IMR-90 (cell line): ENCODE measurements around the gene CREB5. TPM values are rescaled to one million over a fixed set of nuclear protein-coding genes. Genes with fewer than 3 reads are reported as not detected.

Source experiments
- ATAC-seq: fragments of 200-7000 bp; cut with Tn5 transposase; 2 replicates; pipeline ENCODE4 v1.9.1; 2020; ENCODE audit warnings: low read depth, mild to moderate bottlenecking, moderate library complexity
- BruUV-seq: library from RNA; stranded (reverse); fragments of 400-500 nt; replicated peaks from 2 replicates; lab custom pipeline; 2021; lab: Mats Ljungman, UMichigan
- CTCF ChIA-PET: fragments of 300-600 bp; formaldehyde crosslinking; extraction: SDS; loops from one replicate; lab custom pipeline; 2021; ENCODE audit warnings: antibody characterized with exemption; lab: Yijun Ruan, JAX
- POLR2A ChIA-PET: fragments of 300-600 bp; sonication (Branson Sonifier 250); formaldehyde crosslinking; loops from one replicate; lab custom pipeline; 2022; ENCODE audit warnings: antibody characterized with exemption; ENCODE audit not compliant: unreplicated experiment; lab: Charles Lee
- DNase-seq: peaks from one replicate; pipeline ENCODE4 v3.0.0; 2013
- H2AFZ ChIP-seq: replicated peaks from 2 replicates; pipeline ENCODE3; 2013; ENCODE audit warnings: low read length, mild to moderate bottlenecking; ENCODE audit not compliant: poor library complexity
- H2AK5ac ChIP-seq: 2 replicates; pipeline ENCODE4 v1.6.1; 2013; ENCODE audit warnings: low read depth, low read length, inconsistent platforms
- H2AK9ac ChIP-seq: replicated peaks from 2 replicates; pipeline ENCODE3; 2013; ENCODE audit warnings: mild to moderate bottlenecking, low read depth, low read length, moderate library complexity; ENCODE audit not compliant: poor library complexity
- H2BK120ac ChIP-seq: 2 replicates; pipeline ENCODE4 v1.6.1; 2013; ENCODE audit warnings: low read depth, low read length, inconsistent platforms
- H2BK15ac ChIP-seq: 3 replicates; pipeline ENCODE4 v1.6.1; 2013; ENCODE audit warnings: low read depth, low read length, inconsistent platforms
- H2BK20ac ChIP-seq: 2 replicates; pipeline ENCODE4 v1.6.1; 2013; ENCODE audit warnings: low read depth, mild to moderate bottlenecking, inconsistent platforms, low read length, moderate library complexity
- H2BK5ac ChIP-seq: 2 replicates; pipeline ENCODE4 v1.6.1; 2013; ENCODE audit warnings: mild to moderate bottlenecking, low read depth, low read length, inconsistent platforms; ENCODE audit not compliant: poor library complexity, severe bottlenecking
- H3K14ac ChIP-seq: replicated peaks from 2 replicates; pipeline ENCODE4 v1.6.1; 2013; ENCODE audit warnings: low read depth, low read length, inconsistent platforms
- H3K18ac ChIP-seq: 2 replicates; pipeline ENCODE4 v1.6.1; 2013; ENCODE audit warnings: low read depth, low read length, control low read depth
- H3K23ac ChIP-seq: 2 replicates; pipeline ENCODE4 v1.6.1; 2013; ENCODE audit warnings: low read depth, low read length, inconsistent platforms
- H3K27ac ChIP-seq: 2 replicates; pipeline ENCODE4 v1.5.1; 2013; ENCODE audit warnings: mild to moderate bottlenecking, control low read depth, low read length; ENCODE audit not compliant: insufficient read depth
- H3K27me3 ChIP-seq: 2 replicates; pipeline ENCODE4 v1.6.1; 2013; ENCODE audit warnings: low read length; ENCODE audit not compliant: control insufficient read depth, insufficient read depth
- H3K36me3 ChIP-seq: 2 replicates; pipeline ENCODE4 v1.6.1; 2013; ENCODE audit warnings: low read length, mixed read lengths; ENCODE audit not compliant: control insufficient read depth, insufficient read depth
- H3K4ac ChIP-seq: 2 replicates; pipeline ENCODE4 v1.6.1; 2013; ENCODE audit warnings: low read depth, low read length, inconsistent platforms
- H3K4me1 ChIP-seq: 2 replicates; pipeline ENCODE4 v1.6.1; 2013; ENCODE audit warnings: low read length, mixed read lengths; ENCODE audit not compliant: control insufficient read depth, insufficient read depth
- H3K4me2 ChIP-seq: 2 replicates; pipeline ENCODE4 v1.6.1; 2013; ENCODE audit warnings: low read depth, mild to moderate bottlenecking, control low read depth, low read length, moderate library complexity
- H3K4me3 ChIP-seq: 2 replicates; pipeline ENCODE4 v1.5.1; 2013; ENCODE audit warnings: low read depth, mild to moderate bottlenecking, control low read depth, low read length, moderate library complexity; ENCODE audit not compliant: insufficient read depth
- H3K56ac ChIP-seq: 2 replicates; pipeline ENCODE4 v1.6.1; 2013; ENCODE audit warnings: low read length, inconsistent platforms; ENCODE audit not compliant: insufficient read depth; ENCODE audit errors: extremely low read depth
- H3K79me1 ChIP-seq, 2 experiments: 2 replicates each; pipeline ENCODE4 v1.6.1; 2013; ENCODE audit warnings: low read length in 2 of 2, inconsistent platforms in 1 of 2, low read depth in 1 of 2
- H3K9ac ChIP-seq: 2 replicates; pipeline ENCODE4 v1.6.1; 2013; ENCODE audit warnings: low read depth, low read length, control low read depth
- H3K9me1 ChIP-seq: 2 replicates; pipeline ENCODE4 v1.6.1; 2013; ENCODE audit warnings: low read length, inconsistent platforms; ENCODE audit not compliant: insufficient read depth
- H3K9me3 ChIP-seq: 2 replicates; pipeline ENCODE4 v1.6.1; 2013; ENCODE audit warnings: low read length; ENCODE audit not compliant: control insufficient read depth, insufficient read depth
- H4K20me1 ChIP-seq: 2 replicates; pipeline ENCODE4 v1.6.1; 2013; ENCODE audit warnings: low read length, inconsistent platforms; ENCODE audit not compliant: insufficient read depth
- H4K5ac ChIP-seq: 2 replicates; pipeline ENCODE4 v1.6.1; 2013; ENCODE audit warnings: mild to moderate bottlenecking, low read depth, low read length, control low read depth
- H4K8ac ChIP-seq, 2 experiments: 2 replicates each; pipeline ENCODE4 v1.6.1; 2013; ENCODE audit warnings: low read depth in 2 of 2, low read length in 2 of 2, control low read depth in 1 of 2, inconsistent platforms in 1 of 2
- H4K91ac ChIP-seq: 2 replicates; pipeline ENCODE4 v1.6.1; 2013; ENCODE audit warnings: low read depth, low read length, inconsistent platforms; ENCODE audit not compliant: insufficient read depth
- CHD1 ChIP-seq: IDR thresholded peaks from 2 replicates; pipeline ENCODE4 v1.6.1; 2012; ENCODE audit warnings: low read depth, low read length, improper control_type of control experiment
- FOS ChIP-seq: fragments of 150-350 bp; IDR thresholded peaks from 2 replicates; pipeline ENCODE4 v1.6.1; 2016; ENCODE audit warnings: low read depth, low read length
- MAFK ChIP-seq: IDR thresholded peaks from 2 replicates; pipeline ENCODE4 v1.6.1; 2012; ENCODE audit warnings: low read depth, low read length, improper control_type of control experiment
- MXI1 ChIP-seq: IDR thresholded peaks from 2 replicates; pipeline ENCODE4 v1.6.1; 2012; ENCODE audit warnings: low read depth, mild to moderate bottlenecking, low read length, moderate library complexity, borderline replicate concordance
- NFE2L2 ChIP-seq: fragments of 150-350 bp; IDR thresholded peaks from 2 replicates; pipeline ENCODE4 v1.6.1; 2016; ENCODE audit warnings: low read depth, mild to moderate bottlenecking, low read length
- RCOR1 ChIP-seq: IDR thresholded peaks from 2 replicates; pipeline ENCODE4 v1.6.1; 2012; ENCODE audit warnings: mild to moderate bottlenecking, low read length, improper control_type of control experiment; ENCODE audit not compliant: insufficient replicate concordance
- RFX5 ChIP-seq: IDR thresholded peaks from 2 replicates; pipeline ENCODE4 v1.8.0; 2012; ENCODE audit warnings: low read depth, mild to moderate bottlenecking, low read length, moderate library complexity
- WGBS, 2 experiments: methylation state at CpG; one replicate each; pipeline versions ENCODE4 v1.1.5 to v1.1.7; 2013; ENCODE audit warnings: missing lambda C conversion rate in 2 of 2; ENCODE audit not compliant: insufficient read length in 1 of 2; ENCODE audit errors: extremely low coverage in 2 of 2; 5-methylcytosine and 5-hydroxymethylcytosine counted together
- dilution Hi-C: fragments of 300-500 bp; cut with HindIII; formaldehyde crosslinking; loops from one replicate; pipeline ENCODE4 v1.14.3; 2018; ENCODE audit warnings: low sequenced_read_pairs; ENCODE audit not compliant: unreplicated experiment
- in situ Hi-C: fragments of 300-500 bp; cut with MboI; formaldehyde crosslinking; loops from 3 replicates; pipeline ENCODE4 v1.14.3; 2019; ENCODE audit warnings: low sequenced_read_pairs, inconsistent platforms, mixed read lengths
- intact Hi-C: fragments of 100-400 bp; cut with micrococcal nuclease; formaldehyde crosslinking; loops from 2 replicates; pipeline ENCODE4 v1.10.0; 2022
- polyA plus RNA-seq, 3 experiments: library from polyadenylated mRNA; depleted of rRNA; stranded (reverse); fragments of >200 nt; gene quantifications; 2 replicates each; pipeline ENCODE4 v1.2.3, GENCODE V29; 2012; ENCODE audit warnings: low replicate concordance in 1 of 3
- total RNA-seq: library from RNA; depleted of rRNA; stranded (reverse); fragments of >200 nt; gene quantifications from 2 replicates; pipeline ENCODE4 v1.2.3, GENCODE V29; 2012

Gene CREB5
- total and polyA plus RNA-seq, 2 of the 4 experiments (the other 2 are of a cell fraction) = 7.3 to 13.1 TPM

- no peak overlapping the region for H2AK9ac ChIP-seq
- no peak for ATAC-seq
- no peak overlapping the region for H3K4ac ChIP-seq
- no TSS peak for BruUV-seq
- no peak overlapping the region for H2BK15ac ChIP-seq
- dilution Hi-C loops = no loop called here
- no peak overlapping the region for H3K27ac ChIP-seq
- H2BK20ac ChIP-seq = no peak overlapping the region
- no peak for TF ChIP-seq CHD1
- no peak for TF ChIP-seq RFX5
- no peak for TF ChIP-seq MAFK
- no peak for TF ChIP-seq RCOR1
- TF ChIP-seq MXI1 = no peak
- TF ChIP-seq FOS = no peak
- TF ChIP-seq NFE2L2 = no peak
- intact Hi-C loops = no loop called here
- no peaks in the 10 kb centered on the region for H3K9me1 ChIP-seq
- H3K79me1 ChIP-seq = 0 out of 4 replicates have a peak, but pooled peaks cover 4 to 5% of the 10 kb centered on the region in 2 experiments
- H3K4me3 ChIP-seq = no peak overlapping the region
- H3K4me2 ChIP-seq = peak overlapping the region; percentile 26
- H4K5ac ChIP-seq = no peak overlapping the region
- DNase-seq = no peak
- no peak overlapping the region for H3K56ac ChIP-seq
- POLR2A ChIA-PET = no interaction called here
- H2BK5ac ChIP-seq = no peak overlapping the region
- no peak overlapping the region for H4K8ac ChIP-seq
- H3K14ac ChIP-seq = no peak overlapping the region
- peaks cover 4% of the 10 kb centered on the region for H3K4me1 ChIP-seq
- no peaks in the 10 kb centered on the region for H3K27me3 ChIP-seq
- no CpG with 5 or more reads among the region's 4 CpGs for WGBS, 2 experiments
- peak overlapping the region; percentile 15; the same call in 1 of the 2 replicates for H3K23ac ChIP-seq
- no peak overlapping the region for H2AK5ac ChIP-seq
- CTCF ChIA-PET = no interaction called here
- no peak overlapping the region for H2BK120ac ChIP-seq
- H3K18ac ChIP-seq = no peak overlapping the region
- H4K20me1 ChIP-seq = no peaks in the 10 kb centered on the region
- in situ Hi-C loops = no loop called here
- H3K9me3 ChIP-seq = no peaks in the 10 kb centered on the region
- no peak overlapping the region for H4K91ac ChIP-seq
- H2AFZ ChIP-seq = no peak overlapping the region
- H3K36me3 ChIP-seq = no peaks in the 10 kb centered on the region
- H3K9ac ChIP-seq = no peak overlapping the region
Measured at GRCh38 chr7:28687537-28687936, 275.2 kb downstream of the CREB5 start.
